HG03064 (cell line): Measurements from ENCODE around the gene RSAD1.
"Not testable (repeated sequence)": the region's sequence is repeated elsewhere in the genome, so short reads cannot be mapped to it uniquely, and the experiment has no call there.

ENCODE experiments used
- ATAC-seq: cut with Tn5 transposase; IDR thresholded peaks from one replicate; pipeline ENCODE4 v1.9.1; 2021; ENCODE audit warnings: low read depth; ENCODE audit not compliant: unreplicated experiment

Gene RSAD1

DNA sequence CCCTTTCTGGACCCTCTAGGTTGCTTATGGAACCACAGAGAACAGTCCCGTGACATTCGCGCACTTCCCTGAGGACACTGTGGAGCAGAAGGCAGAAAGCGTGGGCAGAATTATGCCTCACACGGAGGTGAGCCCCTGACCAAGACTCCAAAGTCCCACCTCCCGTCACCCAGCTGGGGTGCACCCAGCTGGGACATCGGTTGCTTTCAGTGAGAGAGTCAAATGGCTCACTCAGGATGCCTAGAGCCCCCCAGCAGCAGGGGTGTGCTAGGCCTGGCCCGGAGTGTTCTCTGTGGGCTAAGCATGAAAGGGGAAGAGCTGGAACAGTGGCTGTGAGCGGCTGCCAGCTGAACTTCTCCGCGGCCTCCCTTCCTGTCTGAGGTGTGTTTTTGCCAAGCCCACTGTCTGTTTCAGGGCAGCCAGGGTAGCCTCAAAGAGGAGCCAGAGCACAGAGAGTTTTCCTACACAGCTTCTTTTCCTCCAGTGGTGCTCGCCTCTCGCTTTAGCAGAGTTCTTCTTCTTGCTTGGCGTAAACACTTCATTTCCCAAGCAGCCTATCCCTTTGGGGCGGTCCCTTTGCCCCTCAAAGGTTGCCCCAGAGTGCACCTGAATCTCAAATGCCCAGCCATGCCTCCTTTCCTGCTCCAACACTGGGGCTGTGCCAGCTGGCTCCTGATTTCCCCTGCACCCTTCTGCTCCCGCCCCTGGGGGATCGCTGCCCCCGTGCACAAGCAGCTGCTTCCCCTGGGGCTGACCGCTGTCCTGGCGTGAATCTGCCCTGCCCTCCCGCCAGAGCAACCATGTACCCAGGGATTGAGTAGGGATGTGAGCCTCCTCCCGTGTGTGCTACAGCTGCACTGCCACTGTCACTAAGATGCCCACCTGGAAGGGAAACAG is 7.4 kb upstream of the RSAD1 start:
- no peak for ATAC-seq

- no peak for ATAC-seq
Observed at GRCh38 chr17:50472286-50472685, 6.4 kb upstream of the RSAD1 start.

- ATAC-seq = not testable (repeated sequence)
Observed at GRCh38 chr17:50472761-50473161, 5.9 kb upstream of the RSAD1 start.

DNA sequence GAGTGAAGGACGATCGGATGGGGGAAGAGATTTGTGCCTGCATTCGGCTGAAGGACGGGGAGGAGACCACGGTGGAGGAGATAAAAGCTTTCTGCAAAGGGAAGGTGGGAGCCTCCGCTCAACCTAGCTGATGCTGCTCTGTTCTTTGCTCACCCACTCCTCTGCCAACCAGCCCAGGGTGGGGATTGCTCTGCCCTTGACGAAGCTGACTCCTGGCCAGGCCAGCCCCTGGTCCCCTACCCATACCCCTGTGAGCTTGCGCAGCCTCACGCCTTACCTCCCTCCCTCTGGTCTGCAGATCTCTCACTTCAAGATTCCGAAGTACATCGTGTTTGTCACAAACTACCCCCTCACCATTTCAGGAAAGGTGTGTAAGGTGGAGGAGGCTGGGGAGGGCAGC is 4.8 kb upstream of the RSAD1 start:
- no peak for ATAC-seq

DNA sequence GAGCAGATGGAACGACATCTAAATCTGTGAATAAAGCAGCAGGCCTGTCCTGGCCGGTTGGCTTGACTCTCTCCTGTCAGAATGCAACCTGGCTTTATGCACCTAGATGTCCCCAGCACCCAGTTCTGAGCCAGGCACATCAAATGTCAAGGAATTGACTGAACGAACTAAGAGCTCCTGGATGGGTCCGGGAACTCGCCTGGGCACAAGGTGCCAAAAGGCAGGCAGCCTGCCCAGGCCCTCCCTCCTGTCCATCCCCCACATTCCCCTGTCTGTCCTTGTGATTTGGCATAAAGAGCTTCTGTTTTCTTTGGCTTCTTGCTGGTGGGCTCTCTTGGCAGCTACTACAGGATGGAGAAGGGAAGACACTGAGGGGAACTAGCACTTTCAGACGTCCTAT is 4.1 kb upstream of the RSAD1 start:
- ATAC-seq = no peak

DNA sequence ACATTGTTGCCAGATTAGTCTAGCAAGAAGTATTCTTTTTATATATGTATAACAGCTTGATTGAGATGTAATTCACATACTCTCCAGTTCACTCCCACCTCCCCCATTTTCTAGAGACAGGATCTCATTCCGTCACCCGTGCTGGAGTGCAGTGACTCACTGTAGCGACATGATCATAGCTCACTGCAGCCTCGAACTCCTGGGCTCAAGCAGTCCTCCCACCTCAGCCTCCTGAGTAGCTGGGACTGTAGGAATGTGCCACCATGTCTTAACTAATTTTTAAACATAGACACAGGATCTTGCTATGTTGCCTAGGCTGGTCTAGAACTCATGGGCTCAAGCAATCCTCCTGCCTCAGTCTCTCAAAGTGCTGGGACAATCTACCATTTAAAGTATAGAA is 3.3 kb upstream of the RSAD1 start:
- ATAC-seq = no peak

GRCh38 chr17:50475775-50476544 is 2.7 kb upstream of the RSAD1 start:
- ATAC-seq = not testable (repeated sequence)

GRCh38 chr17:50476545-50477315 is 1.9 kb upstream of the RSAD1 start:
- no peak for ATAC-seq

DNA sequence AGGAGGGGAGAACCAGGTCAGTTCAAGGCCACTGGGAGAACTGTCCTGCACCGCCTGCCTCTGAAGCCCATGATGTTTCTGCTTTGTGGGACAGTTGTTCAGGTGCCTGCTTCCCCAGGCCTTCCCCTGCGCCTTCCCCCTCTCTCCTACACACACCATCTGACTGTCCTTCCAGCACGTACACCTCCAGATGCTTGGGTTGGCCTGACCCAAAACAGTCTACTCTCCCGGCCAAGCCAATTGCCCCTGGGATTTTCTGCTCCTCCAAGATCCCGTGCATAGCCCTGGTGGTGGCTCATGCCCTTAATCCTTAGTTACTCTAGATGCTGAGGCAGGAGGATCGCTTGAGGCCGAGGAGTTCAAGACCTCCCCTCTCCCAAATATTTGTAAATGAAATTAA is 684 bp upstream of the RSAD1 start:
- ATAC-seq = no peak

GRCh38 chr17:50479522-50480141 is 972 bp downstream of the RSAD1 start:
- no peak for ATAC-seq

DNA sequence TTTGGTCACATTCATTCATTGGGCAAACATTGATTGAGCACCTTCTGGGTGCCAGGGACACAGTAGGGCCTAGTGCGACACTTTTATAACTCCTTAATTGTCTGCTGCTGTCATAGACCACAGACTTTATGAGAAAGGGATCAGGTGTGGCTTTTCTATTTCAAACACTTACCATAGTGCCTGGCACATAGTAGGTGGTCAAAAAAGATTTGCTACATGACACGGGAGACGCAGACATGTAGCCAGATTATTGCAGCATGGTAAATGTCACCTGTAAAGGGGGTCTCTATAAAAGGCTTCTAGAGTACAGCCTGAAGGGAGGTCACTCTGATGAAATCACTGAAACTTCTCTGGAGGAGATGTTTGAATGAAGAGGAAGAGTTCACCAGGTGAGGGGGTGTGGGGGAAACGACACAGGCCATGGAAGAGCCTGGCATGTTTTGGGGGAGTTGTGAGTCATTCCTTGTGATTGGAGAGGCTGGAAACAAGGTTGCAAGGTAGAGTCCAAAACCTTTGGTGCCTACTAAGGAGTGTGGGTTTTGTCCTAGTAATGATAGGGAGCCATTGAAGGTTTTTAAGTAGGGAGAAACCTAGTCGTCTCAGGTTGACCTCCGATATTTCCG is 1.6 kb downstream of the RSAD1 start:
- no peak for ATAC-seq

DNA sequence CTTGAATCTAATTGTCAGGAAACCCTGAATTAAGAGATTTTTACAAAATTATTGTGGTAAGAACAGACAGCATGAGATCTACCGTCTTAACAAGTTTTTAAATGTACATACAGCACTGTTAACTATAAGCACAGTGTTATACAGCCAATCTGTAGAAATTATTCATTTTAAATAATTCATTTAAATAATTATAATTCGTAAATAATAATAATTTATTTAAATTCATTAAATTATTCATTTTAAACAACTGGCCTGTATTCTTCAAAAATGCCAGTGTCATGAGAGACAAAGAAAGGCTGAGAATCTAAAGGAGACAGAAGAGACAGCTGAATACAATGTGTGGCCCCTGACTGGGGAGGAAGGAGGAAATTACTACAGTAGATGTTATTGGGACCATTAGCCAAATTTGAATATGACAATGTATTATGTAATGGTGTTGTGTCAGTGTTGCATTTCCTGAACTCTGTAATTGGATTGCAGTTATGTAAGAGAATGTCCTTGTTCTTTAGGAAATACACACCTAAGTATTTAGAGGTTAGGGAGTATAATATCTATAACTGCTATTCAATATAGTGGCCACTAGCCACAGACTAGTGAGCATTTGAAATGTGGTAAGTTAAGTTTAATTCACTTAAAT is 2.3 kb downstream of the RSAD1 start:
- no peak for ATAC-seq

DNA sequence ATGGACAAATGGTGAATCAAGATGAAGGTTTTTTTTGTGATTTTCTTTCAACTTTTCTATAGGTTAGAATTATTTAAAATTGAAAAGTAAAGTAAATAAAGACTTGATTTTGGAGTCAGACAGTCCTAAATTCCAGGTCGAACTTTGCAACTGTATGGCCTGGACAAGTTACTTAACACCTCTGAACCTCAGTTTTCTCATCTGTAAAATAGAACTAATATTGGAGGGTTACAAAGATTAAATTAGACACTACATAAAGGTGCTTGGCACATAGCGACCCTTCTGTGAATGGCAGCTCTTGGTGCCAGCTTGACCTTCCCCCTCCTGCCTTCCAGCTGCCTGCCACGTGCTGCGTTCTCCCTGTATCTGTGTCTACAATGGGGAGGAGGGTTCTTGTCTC is 3.0 kb downstream of the RSAD1 start:
- ATAC-seq = no peak

DNA sequence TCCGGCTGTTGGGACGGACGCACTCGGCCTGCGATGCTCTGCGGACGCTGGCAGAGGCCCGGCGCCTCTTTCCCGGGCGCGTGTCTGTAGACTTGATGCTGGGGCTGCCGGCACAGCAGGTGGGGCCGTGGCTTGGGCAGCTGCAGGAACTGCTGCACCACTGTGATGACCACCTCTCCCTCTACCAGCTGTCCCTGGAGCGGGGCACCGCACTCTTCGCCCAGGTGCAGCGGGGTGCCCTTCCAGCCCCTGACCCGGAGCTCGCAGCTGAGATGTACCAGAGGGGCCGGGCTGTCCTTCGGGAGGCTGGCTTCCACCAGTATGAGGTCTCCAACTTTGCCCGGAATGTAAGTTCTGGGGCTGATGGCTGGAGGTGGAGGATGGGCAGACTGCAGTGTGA is 3.5 kb downstream of the RSAD1 start:
- ATAC-seq = no peak

DNA sequence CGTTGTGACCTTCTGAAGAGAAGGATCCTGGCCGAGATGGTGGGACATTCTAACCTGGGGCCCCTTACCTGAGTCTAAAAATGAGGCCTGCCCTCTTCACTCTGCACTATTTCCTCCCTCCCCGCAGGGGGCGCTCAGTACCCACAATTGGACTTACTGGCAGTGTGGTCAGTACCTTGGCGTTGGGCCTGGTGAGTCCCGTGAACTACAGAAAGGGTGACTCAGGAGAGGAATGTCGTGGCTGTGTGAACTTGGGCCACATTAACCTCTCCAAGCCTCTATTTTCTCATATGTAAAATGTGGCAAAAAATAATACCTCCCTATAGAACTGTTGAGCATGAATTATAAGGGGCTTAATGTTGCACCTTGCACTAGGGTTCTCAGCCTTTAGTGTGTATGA is 3.9 kb downstream of the RSAD1 start:
- no peak for ATAC-seq

DNA sequence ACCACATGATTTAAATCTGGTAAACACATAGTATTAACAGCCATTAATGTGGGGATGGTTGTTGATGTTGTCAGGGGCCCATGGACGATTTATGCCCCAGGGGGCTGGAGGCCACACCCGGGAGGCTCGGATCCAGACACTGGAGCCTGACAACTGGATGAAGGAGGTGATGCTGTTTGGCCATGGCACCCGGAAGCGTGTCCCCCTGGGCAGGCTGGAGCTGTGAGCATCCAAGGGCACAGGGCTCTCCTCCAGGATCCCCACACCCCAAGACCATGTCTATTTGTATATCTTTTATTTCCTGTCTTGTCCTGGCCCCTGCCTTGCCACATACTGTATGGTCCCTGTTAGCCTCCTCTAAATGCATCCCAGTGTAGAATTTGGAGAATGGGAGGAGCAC is 4.6 kb downstream of the RSAD1 start:
- ATAC-seq = no peak

DNA sequence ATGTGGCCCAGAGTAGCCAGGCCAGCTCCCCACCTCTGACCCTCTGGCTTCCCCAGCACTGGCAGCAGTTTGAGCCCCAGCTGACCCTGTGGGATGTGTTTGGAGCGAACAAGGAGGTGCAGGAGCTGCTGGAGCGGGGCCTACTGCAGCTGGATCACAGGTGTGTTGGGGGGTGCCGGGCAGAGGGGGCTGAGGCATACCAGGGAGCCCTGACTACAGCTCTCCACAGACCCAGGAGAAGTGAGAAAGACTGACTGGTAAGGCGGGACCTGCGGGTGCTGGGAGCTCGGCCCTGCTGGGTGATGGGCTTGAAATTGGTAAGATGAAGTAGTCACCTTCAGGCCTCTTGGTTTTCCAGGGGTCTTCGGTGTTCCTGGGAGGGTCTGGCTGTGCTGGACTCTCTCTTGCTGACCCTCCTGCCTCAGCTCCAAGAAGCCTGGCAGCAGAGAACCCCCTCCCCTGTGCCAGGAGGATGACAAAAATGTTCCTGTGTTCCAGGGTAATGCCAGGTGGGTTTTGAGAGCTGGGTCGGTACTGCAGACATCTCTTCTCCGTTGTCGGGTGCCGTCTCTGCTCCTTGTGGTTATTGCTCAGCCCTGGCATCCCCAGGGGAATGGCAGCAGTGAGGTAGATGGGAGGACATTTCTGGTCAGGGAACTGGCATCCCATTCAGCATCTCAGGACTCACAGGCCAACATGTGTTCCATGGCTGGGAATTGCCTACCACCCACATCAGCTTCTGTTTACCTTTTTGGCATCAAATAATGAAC is 5.9 kb downstream of the RSAD1 start:
- ATAC-seq = no peak

DNA sequence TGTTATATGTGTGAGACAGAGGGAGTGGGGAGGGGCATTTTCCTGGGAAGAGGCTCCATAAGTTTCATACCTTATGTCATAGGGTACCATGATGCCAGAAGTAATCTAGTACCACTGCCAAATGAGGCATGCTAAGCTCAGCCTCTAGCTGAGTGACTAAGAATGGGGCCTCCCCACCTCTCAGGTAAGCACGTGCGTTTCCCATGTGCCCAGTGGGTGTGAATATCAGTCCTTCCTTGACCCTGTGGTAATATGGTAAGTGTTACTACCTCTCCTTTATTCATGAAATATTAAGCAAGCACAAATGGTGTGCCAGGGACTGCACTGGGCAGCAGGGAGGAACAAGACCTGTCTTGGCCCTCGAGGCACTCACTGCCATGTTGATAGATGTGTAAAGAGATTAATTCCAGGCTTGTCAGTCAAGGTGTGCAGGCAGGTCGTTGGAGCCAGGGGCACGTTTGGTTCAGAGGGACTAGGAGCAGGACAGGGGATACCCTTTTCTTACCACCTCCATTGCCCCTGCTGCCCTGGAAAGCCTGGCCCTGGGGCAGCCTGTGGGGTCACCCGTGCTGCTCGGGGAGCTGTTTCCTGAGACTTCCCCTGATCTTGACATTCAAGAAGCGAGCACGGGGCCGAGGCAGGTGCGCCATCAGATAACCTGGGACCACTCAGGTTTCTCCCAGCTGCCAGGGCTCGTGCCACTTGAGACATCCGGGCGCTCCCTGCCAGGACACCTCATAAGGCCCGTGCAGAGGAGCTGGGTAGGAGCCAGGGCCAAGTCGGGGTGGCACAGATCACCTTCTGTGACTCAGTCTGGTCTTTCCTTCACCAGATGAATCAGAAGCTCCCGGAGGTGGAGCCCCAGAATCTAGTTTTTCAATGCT is 8.8 kb downstream of the RSAD1 start:
- no peak for ATAC-seq
